ENCODE results near the gene PHACTR2.
"Not testable (repeated sequence)": the region's sequence is repeated elsewhere in the genome, so short reads cannot be mapped to it uniquely, and the experiment has no call there.

PHACTR2 gene

DNA sequence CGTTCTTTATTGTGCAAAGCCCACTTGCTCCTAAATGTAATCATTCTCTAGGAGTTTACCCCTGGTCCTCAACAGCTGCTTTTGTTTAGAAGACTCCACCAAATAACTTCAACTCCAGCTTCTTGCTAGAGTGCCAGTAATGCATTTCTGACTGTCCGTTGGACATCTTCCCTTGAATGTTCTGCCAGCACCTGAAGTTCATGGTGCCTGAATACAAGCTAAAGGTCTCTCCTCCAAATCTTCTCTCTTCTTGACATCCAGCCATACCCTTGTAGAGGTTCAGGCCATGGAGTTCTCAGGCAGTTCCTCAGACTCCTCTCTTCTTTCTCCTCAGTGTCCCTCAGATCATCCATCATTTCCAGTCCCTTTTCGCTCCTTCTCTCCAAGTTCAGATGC is 21.7 kb downstream of the PHACTR2 start:
- DNase-seq: no peak

DNA sequence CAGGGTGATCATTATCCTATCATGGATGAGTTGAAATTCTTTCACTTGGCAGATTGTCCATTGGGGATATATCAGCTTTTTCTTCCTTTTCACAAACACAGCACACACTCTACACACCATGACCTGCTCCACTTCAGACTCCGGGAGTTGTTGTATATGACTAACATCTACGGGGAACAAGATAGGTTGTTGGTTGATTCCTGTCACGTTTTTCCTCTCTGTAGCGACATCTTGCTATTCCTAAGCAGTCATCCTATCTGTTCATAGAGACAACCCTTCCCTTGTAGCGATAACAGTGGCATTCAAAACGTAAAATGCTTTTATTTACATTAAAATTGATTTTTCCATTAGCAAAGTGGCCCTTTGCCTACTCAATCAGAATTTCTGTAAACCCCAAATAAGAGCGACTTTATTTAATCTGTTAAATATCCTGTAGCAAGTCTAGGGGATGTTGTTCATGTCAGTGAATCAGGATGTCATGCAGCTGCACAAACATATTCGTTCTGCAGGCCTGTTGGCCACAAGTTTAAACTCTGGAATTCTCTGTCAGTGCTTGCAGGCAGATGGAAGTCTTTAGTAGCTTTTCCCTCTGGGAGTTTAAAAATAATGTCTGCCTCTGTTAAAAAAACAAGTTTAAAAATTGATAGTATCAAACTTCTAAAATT is 23.1 kb downstream of the PHACTR2 start:
- no peak for DNase-seq

- no peak for DNase-seq
Measured at GRCh38 chr6:143701349-143702234, 23.8 kb downstream of the PHACTR2 start.

- no peak for DNase-seq
Measured at GRCh38 chr6:143705569-143705968, 27.8 kb downstream of the PHACTR2 start.

DNA sequence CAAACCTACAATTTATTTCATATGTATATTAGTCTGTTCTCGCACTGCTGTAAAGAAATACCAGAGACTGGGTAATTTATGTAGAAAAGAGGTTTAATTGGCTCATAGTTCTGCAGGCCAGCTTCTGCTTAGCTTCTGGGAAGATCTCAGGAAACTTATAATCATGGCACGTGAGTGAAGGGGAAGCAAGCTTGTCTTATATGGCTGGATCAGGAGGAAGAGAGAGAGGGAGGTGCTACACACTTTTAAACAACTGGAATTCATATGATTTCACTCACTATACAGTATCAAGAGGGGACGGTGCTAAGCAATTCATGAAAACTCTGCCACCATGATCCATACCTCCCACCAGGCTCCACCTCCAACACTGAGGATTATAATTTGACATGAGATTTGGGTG is 29.9 kb downstream of the PHACTR2 start:
- DNase-seq: no peak

DNA sequence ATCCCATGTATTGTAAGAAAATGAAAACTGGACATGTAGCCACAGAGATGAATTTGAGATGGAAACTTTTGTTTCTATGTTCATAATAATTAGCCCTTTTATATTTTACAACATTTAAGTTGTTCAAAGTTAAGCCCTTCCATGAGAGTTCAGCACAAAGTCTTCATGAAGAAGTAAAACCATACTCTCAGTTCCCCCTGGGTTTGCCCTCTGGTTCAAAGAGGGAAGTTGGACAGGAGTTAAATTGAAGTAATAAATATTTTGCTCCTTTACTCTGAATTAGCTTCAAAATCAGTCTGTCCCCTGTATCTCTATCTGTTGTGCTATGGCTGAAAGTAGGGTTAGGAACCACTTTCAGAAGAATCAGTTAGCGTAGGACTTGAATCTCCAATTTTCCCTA is 31.1 kb downstream of the PHACTR2 start:
- DNase-seq: no peak

DNA sequence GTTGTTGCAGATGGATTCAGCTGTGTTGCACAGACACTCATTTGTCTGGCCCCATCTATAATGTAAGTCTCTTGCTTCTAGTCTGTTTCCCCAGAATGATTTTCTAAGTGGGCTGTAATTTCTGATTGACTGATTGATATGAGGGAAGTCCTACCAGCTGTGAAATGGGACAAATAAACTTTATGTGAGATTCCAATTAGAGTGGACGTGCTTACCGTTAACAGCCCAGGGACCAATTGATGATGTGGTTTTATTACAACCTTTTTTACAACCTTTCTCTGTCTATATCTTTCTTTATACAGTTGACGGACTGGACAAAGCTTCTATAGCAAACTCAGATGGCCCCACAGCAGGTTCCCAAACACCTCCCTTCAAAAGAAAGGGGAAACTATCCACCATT is 33.9 kb downstream of the PHACTR2 start:
- no peak for DNase-seq

DNA sequence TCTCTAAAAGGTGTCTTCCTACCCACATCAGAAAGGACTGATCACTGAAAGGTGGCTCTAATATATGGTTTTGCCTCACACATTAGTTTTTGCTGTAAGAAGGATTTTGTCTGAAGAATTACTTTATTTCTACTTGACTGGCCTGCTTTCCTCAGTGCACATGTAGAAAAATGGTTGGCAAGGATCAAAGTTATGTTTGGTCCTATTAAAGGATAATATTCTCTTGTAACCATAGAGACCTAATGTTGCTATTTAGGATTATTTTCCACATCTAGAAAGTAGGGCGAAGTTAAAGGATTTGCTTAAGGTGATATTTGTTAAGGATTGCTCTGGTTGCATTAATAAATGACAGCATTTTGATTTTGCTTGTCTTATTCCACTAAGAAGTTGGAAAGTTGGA is 40.7 kb downstream of the PHACTR2 start:
- no peak for DNase-seq

- DNase-seq: no peak
Measured at GRCh38 chr6:143721642-143722041, 43.9 kb downstream of the PHACTR2 start.

DNA sequence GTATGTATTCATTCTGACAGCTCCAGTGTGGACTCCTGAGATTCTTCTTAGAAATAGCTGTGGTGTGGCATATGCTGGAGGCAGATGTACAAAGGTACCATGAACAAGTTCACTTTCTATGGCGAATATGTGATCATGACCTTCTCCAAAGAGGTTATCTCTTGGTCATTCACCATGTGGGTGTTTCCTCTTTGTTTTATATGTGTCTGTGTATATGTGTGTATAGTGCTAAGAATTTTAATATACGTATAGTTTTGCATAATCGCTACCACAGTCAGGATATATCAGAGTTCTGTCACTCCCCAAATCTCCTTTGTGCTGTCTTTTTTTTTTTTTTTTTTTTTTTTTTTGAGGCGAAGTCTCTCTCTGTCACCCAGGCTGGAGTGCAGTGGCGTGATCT is 47.1 kb downstream of the PHACTR2 start:
- DNase-seq: no peak

DNA sequence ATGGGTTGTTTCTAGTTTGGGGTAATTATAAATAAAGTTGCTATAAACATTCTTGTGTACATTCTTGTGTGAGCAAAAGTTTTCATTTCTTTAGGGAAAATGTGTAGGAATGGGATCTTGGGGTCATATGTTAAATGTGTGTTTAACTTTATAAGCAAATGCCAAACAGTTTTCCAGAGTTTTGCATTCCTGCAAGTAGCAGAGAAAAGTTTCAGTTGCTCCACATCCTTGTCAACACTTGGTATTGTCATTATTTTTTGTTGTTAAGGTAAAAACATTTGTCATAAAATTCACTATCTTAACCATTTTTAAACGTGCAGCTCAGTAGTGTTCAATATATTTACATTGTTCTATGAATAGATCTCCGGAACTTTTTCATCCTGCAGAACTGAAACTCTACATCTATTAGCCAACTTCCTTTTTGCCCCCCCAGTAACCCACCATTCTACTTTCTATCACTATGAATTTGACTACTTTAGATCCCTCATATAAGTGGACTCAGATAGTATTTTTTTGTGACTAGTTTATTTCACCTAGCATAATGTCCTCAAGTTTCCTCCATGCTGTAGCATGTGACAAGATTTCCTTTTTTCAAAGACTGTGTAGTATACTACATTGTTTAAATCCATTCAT is 48.4 kb downstream of the PHACTR2 start:
- DNase-seq: no peak

DNA sequence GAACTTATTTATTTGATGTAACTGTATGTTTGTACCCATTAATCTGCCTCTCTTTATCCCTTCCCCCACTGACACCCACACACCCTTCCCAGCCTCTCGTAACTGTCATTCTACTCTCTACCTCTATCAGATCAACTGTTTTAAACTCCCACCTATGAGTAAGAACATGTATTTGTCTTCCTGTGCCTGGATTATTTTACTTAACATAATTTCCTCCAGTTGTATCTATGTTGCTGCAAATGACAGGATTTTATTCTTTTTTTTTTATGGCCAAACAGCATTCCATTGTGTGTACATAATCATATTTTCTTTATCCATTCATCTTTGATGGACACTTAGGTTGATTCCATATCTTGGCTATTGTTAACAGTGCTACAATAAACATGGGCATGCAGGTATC is 49.3 kb downstream of the PHACTR2 start:
- DNase-seq: no peak

DNA sequence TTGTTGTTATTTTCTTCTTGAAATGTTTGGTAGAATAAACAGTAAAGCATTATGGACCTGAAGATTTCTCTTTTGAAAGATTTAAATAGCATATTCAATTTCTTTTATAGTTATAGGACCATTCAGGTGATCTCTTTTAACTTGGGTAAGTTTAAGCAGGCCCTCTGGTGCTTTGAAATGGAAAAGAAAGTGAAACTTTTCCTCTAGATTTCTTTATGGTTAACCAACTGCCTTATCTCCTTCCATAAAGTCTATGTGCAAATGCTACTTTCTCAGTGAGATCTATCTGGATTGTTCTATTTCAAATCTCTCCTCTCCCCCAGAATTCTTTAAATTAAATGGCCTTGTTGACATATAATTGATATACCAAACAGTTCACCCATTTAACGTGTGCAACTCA is 54.0 kb downstream of the PHACTR2 start:
- DNase-seq: no peak

DNA sequence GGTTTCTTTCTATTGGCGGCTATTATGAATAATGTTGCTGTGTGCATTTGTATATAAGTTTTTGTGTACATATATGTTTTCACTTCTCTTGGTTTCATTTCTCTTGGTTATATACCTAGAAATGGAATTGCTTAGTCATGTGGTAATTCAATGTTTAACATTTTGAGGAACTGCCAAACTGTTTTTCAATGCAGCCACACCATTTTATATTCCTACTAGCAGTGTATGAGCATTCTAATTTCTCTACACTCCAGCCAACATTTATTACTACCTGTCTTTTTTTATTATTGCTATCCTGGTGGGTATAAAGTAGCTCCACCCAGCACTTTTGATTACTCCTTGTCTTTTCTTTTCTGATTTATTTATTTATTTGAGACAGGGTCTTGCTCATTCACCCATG is 54.8 kb downstream of the PHACTR2 start:
- DNase-seq: no peak

- DNase-seq: no peak
Measured at GRCh38 chr6:143733510-143733909, 55.7 kb downstream of the PHACTR2 start.

DNA sequence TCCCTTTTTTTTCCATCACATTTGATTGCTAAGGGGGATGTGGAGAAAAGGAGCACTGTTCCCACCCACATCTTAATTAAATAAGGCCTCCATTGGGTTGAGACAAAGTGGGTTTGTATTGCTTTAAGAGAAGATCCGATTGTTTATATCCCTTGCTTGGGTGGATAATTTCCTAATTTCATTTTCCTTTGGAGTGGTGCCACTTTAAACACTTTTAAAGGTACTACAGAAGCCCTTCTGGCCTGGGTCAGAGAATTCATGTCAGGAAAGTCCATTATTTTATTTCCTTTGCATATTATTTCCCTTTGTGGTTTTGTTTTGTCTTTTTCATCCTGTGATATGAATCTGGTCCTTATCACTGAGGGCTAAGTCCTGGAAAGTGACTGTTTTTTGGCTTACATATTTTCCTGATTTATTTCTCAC is 56.9 kb downstream of the PHACTR2 start:
- DNase-seq: no peak

- not testable (repeated sequence) for DNase-seq
Measured at GRCh38 chr6:143738072-143738690, 60.4 kb downstream of the PHACTR2 start.

GRCh38 chr6:143739341-143739851 is 61.6 kb downstream of the PHACTR2 start:
- DNase-seq: no peak

GRCh38 chr6:143740213-143740612 is 62.4 kb downstream of the PHACTR2 start:
- no peak for DNase-seq

- DNase-seq: no peak
Measured at GRCh38 chr6:143741480-143741879, 63.7 kb downstream of the PHACTR2 start.

- DNase-seq: no peak
Measured at GRCh38 chr6:143742070-143742954, 64.5 kb downstream of the PHACTR2 start.

GRCh38 chr6:143742955-143743255 is 65.1 kb downstream of the PHACTR2 start:
- no peak for DNase-seq

Data from effector CD4-positive, alpha-beta T cell (primary cell).